Measurements from ENCODE around the gene DNAJC12.
"Not testable (repeated sequence)": the region's sequence is repeated elsewhere in the genome, so short reads cannot be mapped to it uniquely, and the experiment has no call there.

Gene DNAJC12

GRCh38 chr10:67837541-67838314 is at the start of gene DNAJC12:
Gene DNAJC12, minus strand, starts transcription at chr10:67838188. Its CDS starts 177 bp downstream, at chr10:67838011.
- no peak for DNase-seq (ENCODE audit: low read depth)

- peak; percentile 64 for DNase-seq (ENCODE audit: low read depth)
Observed at GRCh38 chr10:67884842-67885670, 47.1 kb upstream of the DNAJC12 start.

- peak; percentile 95 for DNase-seq (ENCODE audit: low read depth)
Observed at GRCh38 chr10:67884313-67884841, 46.4 kb upstream of the DNAJC12 start, which contains the start of gene SIRT1. Gene SIRT1, plus strand, starts transcription at chr10:67884656. Its CDS starts 66 bp downstream, at chr10:67884722.

GRCh38 chr10:67883710-67884312 is 45.8 kb upstream of the DNAJC12 start:
- DNase-seq (ENCODE audit: low read depth): no peak

- no peak for DNase-seq (ENCODE audit: low read depth)
Observed at GRCh38 chr10:67878133-67878532, 40.1 kb upstream of the DNAJC12 start.

GRCh38 chr10:67877421-67877820 is 39.4 kb upstream of the DNAJC12 start:
- not testable (repeated sequence) for DNase-seq (ENCODE audit: low read depth)

GRCh38 chr10:67875340-67876238 is 37.6 kb upstream of the DNAJC12 start:
- no peak for DNase-seq (ENCODE audit: low read depth)

GRCh38 chr10:67869996-67870395 is 32.0 kb upstream of the DNAJC12 start:
- DNase-seq (ENCODE audit: low read depth): no peak

- DNase-seq (ENCODE audit: low read depth): no peak
Observed at GRCh38 chr10:67868132-67868531, 30.1 kb upstream of the DNAJC12 start.

GRCh38 chr10:67864607-67865371 is 26.8 kb upstream of the DNAJC12 start:
- DNase-seq (ENCODE audit: low read depth): no peak

- DNase-seq (ENCODE audit: low read depth): no peak
Observed at GRCh38 chr10:67863094-67863493, 25.1 kb upstream of the DNAJC12 start.

- no peak for DNase-seq (ENCODE audit: low read depth)
Observed at GRCh38 chr10:67861750-67862432, 23.9 kb upstream of the DNAJC12 start.

GRCh38 chr10:67858971-67859370 is 21.0 kb upstream of the DNAJC12 start:
- DNase-seq (ENCODE audit: low read depth): no peak

- DNase-seq (ENCODE audit: low read depth): no peak
Observed at GRCh38 chr10:67853512-67853911, 15.5 kb upstream of the DNAJC12 start.

- DNase-seq (ENCODE audit: low read depth): no peak
Observed at GRCh38 chr10:67852761-67853160, 14.8 kb upstream of the DNAJC12 start.

GRCh38 chr10:67851186-67851585 is 13.2 kb upstream of the DNAJC12 start:
- DNase-seq (ENCODE audit: low read depth): no peak

GRCh38 chr10:67849331-67850011 is 11.5 kb upstream of the DNAJC12 start:
- peak; percentile 87 for DNase-seq (ENCODE audit: low read depth)

- no peak for DNase-seq (ENCODE audit: low read depth)
Observed at GRCh38 chr10:67843284-67843683, 5.3 kb upstream of the DNAJC12 start.

GRCh38 chr10:67841737-67842136 is 3.7 kb upstream of the DNAJC12 start:
- DNase-seq (ENCODE audit: low read depth): no peak
